Measurements from ENCODE around the gene SNX19.
A peak's percentile ranks its signal among the peaks of the same experiment; 100 is the strongest.

SNX19 gene

DNA sequence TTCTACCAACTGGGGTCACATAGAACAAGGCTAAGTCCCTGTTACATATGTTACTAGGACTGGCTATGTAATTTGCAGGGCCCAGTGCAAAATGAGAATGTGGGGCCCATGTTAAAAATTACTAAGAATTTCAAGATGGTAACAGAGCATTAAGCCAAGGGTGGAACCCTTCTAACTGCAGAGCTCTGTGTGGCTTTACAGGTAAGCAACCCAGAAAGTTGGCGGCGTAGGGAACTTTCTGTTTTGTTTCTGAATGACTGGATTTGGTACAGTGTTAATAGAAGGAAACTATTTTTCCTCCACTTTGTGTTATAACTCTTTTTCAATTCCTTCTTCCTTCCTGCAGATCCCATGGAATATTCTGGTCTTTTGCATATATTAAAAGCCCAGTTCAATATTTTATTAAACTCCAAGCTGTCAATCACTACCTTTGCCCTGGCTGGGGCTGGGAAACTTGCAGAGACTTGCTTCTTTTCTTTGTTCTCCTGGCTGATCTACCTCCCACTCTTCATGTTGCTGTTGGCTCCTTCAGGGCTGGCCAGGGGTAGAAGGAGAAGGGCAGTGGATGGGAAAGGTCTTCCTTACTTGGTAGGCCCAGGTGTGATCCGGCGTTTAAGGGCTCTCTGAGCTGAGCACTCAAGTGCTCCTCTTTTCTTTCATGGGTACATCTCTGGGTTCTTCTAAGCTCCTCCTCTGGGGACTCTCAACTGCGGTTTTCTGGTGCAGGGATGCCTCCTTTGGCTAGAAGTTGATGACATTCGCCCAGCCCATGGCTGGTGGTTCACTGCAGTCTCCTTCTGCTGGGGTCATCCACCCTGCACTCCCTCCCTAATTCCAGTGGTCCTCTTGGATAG is 67.7 kb downstream of the SNX19 start:
- H3K27ac ChIP-seq, result peak overlapping the region; percentile 97
- DNase-seq (ENCODE audit: low read depth, low spot score), result no peak

DNA sequence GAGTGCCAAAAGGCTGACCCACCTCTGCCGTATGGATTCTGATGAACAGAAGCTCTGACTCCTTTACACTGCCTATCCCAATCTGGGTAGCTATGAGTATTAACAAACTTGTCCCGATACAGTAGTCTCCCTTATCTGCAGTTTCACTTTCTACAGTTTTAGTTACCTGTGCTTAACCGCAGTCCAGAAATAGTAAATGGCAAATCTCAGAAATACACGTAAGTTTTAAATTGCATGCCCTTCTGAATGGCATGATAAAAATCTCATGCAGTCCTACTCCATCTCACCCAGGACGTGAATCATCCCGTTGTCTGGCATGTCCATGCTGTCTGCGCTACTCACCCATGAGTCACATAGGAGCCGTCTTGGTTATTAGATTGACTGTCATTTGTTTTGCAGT is 68.8 kb downstream of the SNX19 start:
- peak; percentile 97 for DNase-seq (ENCODE audit: low read depth, low spot score)
- H3K27ac ChIP-seq, result peak overlapping the region; percentile 97

DNA sequence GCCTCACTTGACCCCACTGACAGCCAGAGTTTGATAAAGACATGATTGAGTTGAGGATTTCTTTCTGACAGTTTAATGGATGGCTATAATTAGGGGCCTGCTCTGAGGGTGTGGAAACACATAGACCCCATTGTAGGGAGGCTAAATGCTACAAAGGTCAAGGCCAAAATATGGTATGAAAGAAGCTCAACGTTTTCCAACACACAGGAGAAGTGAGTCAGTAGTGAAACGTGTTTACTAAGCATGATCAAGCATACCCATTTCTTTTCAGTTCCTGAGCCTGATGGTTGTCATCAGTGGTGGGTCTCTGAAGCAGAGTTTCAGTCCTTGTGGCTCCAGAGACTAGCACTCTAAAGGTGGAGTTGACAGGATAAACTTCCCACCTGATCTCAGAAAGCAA is 69.7 kb downstream of the SNX19 start:
- peak; percentile 51 for DNase-seq (ENCODE audit: low read depth, low spot score)

DNA sequence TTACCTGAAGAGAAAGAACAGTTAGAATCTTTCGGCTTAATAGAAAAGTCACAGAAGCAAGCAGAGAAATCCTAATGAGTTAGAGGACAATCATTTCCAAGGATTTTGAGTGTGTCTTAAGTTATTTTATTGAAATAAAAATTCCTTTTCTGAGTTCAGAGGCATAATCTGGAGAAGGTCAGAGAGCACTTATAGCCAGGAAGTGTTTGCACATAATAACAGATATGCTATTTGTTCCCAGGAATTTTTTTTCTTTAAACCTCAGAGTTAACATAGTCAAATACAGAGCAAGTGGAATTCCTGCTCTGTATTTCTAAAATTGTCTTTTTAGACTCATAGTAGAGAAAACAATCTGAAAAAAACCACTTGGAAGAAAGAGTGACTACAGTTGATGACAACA is 74.3 kb downstream of the SNX19 start:
- DNase-seq (ENCODE audit: low read depth, low spot score), result no peak
- H3K27ac ChIP-seq, result no peak overlapping the region

More for the DNA sequence above, 69.7 kb downstream of the SNX19 start:
- peak overlapping the region; percentile 97 for H3K27ac ChIP-seq

DNA sequence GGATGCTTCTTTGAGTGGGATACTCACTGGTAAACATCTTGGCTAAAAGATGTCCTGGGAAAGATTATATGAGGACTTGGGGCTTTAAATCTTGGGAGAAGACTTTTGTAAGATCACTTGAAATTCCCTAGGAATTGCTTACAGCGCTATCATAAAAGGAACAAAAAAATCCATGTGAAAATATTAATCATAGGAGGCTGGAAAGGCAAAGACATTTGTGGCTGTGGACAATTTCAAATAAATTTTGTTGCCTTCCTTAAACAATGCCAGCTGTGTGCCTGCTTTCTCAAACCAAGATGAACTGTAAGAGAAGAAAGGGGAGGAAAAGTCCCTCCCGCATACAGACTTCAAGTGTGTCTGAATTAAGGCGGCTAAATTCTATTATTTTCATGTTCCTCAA is 75.6 kb downstream of the SNX19 start:
- H3K27ac ChIP-seq, result no peak overlapping the region
- no peak for DNase-seq (ENCODE audit: low read depth, low spot score)

DNA sequence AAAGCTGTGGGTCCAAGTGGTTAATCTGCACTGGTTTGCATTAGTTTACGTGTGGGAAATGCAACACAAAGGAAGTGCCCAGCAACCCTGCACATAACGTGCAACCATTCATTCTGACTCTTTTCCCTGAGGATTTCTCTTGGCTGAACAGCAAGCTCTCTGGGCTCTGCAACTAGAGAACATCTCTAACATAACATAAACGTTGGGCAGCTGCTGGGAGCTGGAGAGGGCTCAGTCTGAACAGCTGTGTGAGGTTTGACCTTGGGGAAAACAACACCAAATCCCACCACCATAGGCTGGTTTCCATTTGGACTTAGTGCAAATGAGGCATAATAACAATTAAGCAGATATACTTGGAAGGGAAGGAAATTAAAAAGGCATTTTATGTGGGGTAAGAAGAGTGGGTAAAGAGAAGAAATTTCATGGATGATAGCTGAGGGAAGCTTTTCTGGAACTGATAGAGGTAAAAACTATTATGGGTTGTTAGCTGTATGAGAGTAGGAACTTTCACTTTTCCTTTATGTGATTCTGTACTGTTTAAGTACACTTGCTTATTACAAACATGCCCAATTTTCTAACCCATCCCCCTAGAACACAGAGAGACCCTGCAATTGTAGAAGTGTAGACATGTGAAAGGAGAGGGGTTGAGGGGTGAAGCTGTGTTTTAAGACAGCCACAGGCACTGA is 76.2 kb downstream of the SNX19 start:
- no peak for DNase-seq (ENCODE audit: low read depth, low spot score)
- H3K27ac ChIP-seq, result no peak overlapping the region

DNA sequence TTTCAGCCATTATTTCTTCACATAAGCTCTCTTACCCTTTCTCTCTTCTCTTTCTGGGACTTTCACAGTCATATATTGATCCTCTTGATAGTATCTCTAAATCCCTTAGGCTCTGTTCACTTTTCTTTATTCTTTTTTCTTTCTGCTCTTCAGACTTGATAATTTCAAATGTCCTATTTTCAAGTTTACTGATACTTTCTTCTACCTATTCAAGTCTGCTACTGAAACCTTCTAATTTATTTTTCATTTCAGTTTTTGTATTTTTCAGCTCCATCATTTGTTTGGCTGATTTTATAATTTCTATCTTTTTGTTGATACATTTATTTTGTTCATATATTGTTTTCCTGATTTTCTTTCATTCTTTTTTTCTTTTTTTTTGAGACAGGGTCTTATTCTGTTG is 79.1 kb downstream of the SNX19 start:
- no peak overlapping the region for H3K27ac ChIP-seq
- no peak for DNase-seq (ENCODE audit: low read depth, low spot score)

DNA sequence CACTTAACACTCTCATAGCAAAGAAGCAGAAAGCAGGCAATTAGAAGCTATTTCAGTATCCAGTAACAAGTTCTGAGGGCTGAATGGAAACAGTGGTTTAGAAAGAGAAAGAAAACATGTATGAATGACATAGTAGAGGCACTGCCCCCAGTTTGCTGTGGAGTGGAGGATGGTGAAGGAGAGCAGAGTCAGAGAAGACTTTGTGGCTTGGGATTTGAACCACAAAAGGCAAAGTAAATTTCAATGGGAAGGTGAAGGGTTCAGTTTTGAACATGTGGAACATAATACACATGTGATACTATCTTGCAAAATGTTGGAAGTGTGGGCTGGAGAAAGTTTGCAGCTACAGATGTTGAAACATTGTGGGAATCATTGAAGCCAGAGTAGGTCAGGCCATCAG is 81.4 kb downstream of the SNX19 start:
- no peak overlapping the region for H3K27ac ChIP-seq
- DNase-seq (ENCODE audit: low read depth, low spot score), result no peak

DNA sequence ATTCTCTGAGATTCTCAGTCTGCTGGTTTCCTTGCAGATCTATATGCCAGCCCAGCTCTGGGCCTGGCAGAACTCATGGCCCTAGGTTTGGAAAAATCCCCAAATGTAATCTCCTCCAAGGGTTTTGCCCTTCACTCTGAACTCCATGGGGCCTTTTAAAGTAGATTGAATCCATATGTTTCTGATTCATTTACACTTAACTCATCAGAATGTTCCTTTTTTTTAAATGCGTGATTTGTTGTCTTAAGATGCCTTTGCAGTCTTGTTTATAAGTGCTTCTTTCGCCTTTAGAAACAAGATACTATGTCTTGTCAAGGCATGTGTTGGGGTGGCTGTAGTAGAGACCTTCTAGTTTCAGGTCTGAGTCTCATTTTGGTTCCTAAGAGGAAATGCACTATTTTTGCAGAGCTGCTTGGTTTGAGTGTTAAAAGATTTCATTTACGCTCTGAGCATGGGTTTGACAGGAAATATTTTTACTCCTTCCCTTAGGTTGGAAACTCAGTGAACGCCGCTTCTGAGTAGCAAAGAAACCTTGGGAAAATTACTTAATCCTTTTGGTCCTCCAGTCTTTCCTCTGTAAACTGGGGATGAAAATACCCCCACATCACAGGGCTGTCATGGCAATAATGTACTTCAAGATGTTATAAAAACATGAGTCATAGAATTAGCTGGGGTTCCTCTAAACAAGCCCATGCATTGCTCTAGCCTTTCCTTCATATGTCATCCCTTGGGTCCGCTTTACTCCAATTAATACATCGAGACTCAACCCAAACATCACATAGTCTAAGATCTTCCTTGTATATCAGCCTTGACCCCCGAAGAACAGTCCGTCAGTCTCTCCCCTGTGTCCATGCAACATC is 83.5 kb downstream of the SNX19 start:
- no peak overlapping the region for H3K27ac ChIP-seq
- no peak for DNase-seq (ENCODE audit: low read depth, low spot score)

DNA sequence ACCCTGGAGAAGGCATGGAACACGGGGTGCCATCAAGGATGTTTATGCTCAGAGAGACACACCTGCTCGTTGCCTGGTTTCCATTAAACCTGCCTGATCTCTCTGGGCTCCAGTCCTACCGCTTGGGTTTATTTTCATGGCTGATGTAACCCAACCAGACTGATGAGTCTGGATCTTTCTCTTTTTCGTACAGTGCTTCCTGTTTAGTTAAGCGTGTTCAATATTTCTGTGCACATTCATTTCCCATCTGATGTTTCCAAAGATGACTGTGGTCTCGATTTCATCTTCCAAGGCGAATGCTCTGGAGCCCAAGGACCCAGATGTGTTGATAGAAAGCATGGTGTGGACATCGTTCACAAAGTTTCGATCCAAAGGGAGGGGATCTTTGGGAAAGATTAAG is 84.3 kb downstream of the SNX19 start:
- H3K27ac ChIP-seq, result no peak overlapping the region
- DNase-seq (ENCODE audit: low read depth, low spot score), result no peak

DNA sequence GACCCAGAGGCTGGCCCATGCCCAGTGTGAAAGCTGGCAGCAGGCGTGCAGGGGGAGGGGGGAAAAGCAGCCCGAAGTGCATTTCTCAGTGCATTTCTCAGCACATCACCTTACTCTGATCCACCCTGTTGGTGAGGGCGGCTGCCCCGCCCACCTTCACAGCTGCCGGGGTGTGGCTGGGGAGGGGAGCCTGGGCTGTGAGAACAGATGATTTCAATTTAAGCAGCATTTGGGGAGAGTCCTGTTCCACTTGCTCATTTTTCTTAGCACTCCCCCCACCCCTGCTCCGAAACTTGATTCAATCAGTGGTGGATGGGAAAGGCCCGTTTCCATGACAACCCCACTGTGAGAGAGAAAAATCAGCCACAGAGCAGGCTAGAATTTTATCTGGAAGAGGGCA is 84.8 kb downstream of the SNX19 start:
- H3K27ac ChIP-seq, result no peak overlapping the region
- no peak for DNase-seq (ENCODE audit: low read depth, low spot score)

DNA sequence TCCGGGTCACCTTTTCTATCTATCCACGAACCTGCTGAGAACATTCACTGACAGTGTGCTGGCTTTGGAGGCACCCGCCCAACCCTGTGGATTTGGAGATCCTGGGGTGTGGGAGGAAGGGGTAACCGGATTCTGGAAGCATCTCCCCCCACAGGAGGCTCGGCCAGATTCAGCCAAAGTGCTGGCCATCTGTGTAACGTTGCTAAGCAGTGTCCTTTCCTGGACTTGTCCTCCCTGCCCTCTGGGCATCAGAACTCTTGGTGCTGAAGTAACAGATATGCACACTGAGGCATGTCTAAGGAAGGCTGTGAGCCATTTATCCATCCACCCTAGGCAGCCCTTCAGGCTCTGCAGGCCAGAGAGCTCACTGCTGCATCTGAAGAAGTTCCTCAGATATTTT is 85.7 kb downstream of the SNX19 start:
- H3K27ac ChIP-seq, result no peak overlapping the region
- DNase-seq (ENCODE audit: low read depth, low spot score), result no peak

DNA sequence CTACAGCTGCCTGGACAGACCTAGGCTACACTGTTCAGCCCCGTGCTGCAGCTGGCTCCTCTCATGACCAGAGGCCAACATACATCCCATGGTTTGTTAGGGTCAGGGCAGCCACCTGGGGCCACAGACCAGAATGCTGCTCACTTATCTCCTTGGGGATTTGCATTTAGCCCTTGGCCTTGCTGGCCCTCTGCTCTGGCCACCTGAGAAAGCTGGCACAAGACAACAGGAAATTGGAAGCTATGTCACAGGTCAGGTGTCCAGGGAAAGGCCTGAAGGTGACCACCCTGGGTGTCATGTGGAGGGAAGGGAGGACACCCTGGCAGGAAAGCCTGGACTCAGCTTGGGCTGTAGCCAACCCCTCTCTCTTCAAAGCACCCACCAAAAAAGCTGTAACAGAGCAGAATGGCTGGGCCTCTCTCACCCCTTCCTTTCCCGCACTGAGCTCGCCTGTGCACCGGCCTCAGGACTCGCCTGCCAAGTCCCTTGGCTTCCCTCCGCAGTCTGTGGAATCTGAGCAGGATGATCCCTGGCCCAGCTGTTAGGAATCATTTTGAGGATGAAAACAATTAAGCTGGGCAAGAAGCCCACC is 86.3 kb downstream of the SNX19 start:
- no peak overlapping the region for H3K27ac ChIP-seq
- no peak for DNase-seq (ENCODE audit: low read depth, low spot score)

DNA sequence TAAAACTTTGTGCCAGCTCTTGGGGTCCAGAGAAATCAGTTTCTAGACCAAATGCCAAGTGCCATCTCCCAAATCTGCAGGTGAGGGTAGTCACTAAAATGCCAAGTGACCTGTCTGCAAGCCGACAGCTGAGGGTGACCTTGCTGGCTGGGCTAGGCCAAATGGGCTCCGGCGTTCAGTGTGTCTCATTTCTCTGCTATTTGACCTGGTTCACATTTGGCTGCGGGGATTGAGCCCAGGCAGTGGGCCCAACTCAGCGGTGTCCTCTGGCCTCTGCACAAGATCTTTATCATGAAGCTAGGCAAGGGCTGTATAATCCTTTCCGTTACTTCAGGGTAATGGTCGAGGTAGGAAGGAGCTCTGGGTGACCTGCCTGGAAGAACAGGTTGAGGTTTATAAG is 87.5 kb downstream of the SNX19 start:
- DNase-seq (ENCODE audit: low read depth, low spot score), result no peak
- H3K27ac ChIP-seq, result no peak overlapping the region

DNA sequence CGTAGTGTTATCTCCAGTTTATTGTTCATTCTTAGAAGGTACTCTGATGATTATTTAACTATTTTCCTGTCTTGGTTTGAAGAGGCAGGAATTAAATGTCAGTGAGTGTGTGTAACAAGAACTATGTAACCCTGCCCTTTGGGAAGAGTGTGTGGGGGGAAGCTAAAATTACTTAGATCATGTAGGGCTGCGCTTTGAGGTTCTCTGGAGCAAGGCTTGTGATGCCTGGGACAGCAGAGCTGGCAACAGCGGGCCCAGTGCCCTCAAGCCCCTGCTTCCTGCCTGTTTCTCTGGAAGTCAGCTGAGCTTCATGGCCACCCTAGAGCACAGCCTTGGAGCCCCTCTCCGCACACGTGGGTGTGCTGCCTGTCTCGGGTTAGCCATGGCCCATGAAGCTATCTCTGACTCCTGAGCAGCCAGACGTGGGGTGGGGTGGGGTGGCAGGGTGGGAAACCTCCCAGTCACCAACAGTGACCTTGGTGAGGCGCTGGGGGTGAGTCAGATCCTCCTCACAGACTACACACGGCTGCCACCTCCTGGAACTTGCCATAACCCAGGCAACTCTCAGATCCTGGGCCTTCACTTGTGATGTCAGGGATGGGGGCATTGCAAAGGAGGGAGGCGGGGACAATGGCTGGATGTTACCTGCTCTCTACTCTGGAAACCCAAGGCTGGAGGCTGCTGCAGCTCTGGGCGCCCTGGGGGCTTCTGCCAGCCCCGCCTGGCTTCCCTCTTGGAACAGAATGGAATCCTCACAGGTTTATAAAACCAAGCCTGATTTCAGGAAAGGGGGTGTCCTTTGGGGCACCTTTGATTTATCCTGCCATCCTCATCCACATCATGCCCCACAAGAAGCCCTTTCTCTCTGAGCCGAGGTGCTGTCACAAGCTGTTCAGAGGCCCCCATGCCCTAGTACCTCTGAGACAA is 88.6 kb downstream of the SNX19 start:
- H3K27ac ChIP-seq, result no peak overlapping the region
- DNase-seq (ENCODE audit: low read depth, low spot score), result peak; percentile 45

DNA sequence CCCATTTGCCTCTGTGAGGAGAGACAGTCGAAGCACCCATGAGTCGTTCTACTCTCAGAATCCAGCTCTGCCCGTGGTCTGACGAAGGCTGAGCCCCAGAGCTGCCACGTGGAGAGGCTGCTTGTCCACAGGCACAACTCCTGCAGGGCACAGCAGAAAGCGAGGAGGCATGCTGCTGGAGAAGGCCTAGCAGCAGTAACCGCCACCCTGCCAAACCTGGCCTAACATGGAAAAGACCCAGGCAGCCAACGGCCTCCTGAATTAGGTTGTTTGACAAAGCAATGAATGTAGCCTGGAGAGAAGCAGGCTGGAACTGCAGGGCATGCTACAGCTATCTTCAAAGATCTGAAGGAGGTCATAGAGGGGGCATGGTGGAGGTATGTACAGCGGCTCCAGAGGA is 89.7 kb downstream of the SNX19 start:
- DNase-seq (ENCODE audit: low read depth, low spot score), result no peak
- no peak overlapping the region for H3K27ac ChIP-seq

DNA sequence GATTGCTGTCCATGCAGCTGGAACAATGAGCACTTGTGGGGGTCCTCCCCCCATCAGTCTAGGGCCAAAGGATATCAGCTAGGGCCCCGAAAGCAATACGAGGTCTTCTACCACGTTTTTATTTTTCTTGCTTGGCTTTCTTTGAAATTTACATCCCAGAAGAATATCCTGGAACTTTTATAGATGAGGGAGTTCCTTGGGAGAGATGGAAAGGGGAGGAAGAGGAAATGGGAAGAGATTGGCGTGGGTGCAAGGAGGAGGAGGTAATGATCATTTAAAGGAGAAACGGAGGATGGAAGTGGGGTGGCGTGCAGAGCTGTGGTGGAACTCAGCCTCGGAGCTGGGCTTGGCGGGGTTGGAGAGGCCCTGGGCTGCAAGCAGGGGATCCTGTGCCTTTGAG is 90.3 kb downstream of the SNX19 start:
- DNase-seq (ENCODE audit: low read depth, low spot score), result no peak
- H3K27ac ChIP-seq, result no peak overlapping the region

DNA sequence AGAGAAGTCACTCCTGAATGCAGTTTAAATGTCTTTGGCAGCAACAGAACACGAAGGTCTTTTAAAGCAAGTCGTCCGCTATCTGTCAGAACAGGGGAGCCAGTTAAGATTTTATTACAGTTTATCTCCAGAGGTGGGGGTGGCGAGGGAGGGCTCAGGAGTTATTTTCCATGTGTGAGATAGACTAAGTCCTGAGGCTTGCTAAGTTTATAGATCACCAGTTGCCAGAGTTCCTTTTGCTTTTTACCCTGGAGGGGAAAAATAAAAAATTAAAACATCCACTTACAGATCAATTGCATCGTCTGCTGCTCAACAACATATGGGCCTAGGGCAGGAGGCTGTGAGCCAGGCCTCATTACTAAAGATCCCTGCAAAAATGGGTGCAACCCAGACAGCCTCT is 90.7 kb downstream of the SNX19 start:
- DNase-seq (ENCODE audit: low read depth, low spot score), result no peak
- H3K27ac ChIP-seq, result no peak overlapping the region
